ACC112 (cell line): Measurements from ENCODE around the gene PPP1R3A.
"Not testable (repeated sequence)": the region's sequence is repeated elsewhere in the genome, so short reads cannot be mapped to it uniquely, and the experiment has no call there.

Source experiments
- H2AFZ ChIP-seq: fragments of 200-600 bp; sonication (generic); one replicate; pipeline ENCODE4 v1.6.0; 2017; ENCODE audit warnings: antibody characterized with exemption, low read length; ENCODE audit not compliant: unreplicated experiment
- H3K27ac ChIP-seq: fragments of 200-600 bp; sonication (generic); 2 replicates; pipeline ENCODE4 v1.5.1; 2014; ENCODE audit warnings: low read depth, mild to moderate bottlenecking, antibody characterized with exemption, low read length, moderate library complexity
- H3K27me3 ChIP-seq: fragments of 200-600 bp; sonication (generic); 2 replicates; pipeline ENCODE4 v1.6.1; 2014; ENCODE audit warnings: mild to moderate bottlenecking, antibody characterized with exemption, low read length, moderate library complexity, mixed read lengths; ENCODE audit not compliant: insufficient read depth
- H3K36me3 ChIP-seq: fragments of 200-600 bp; sonication (generic); 2 replicates; pipeline ENCODE4 v1.6.1; 2016; ENCODE audit warnings: mild to moderate bottlenecking, antibody characterized with exemption, low read length, moderate library complexity, mixed read lengths; ENCODE audit not compliant: insufficient read depth
- H3K4me1 ChIP-seq: fragments of 200-600 bp; sonication (generic); one replicate; pipeline ENCODE4 v1.6.1; 2016; ENCODE audit warnings: low read length, mixed read lengths; ENCODE audit not compliant: insufficient read depth, unreplicated experiment, control insufficient read depth
- H3K4me3 ChIP-seq: fragments of 200-600 bp; sonication (generic); 2 replicates; pipeline ENCODE4 v1.5.1; 2014; ENCODE audit warnings: mild to moderate bottlenecking, low read depth, low read length
- H3K79me2 ChIP-seq: fragments of 200-600 bp; sonication (generic); one replicate; pipeline ENCODE4 v1.6.0; 2016; ENCODE audit warnings: low read length; ENCODE audit not compliant: control insufficient read depth, unreplicated experiment, insufficient read depth

Gene PPP1R3A

GRCh38 chr7:113918946-113919345 is at the start of gene PPP1R3A:
Gene PPP1R3A, minus strand, starts transcription at chr7:113919009. Its CDS starts 13 bp downstream, at chr7:113918996.
- no peak within 1 kb of the TSS for H3K27ac ChIP-seq
- no peaks in the 10 kb centered on the region for H3K4me1 ChIP-seq
- H3K36me3 ChIP-seq: no peaks in the 10 kb centered on the region
- no peaks in the 10 kb centered on the region for H3K79me2 ChIP-seq
- H3K4me3 ChIP-seq: no peak within 1 kb of the TSS
- no peaks in the 10 kb centered on the region for H3K27me3 ChIP-seq
- H2AFZ ChIP-seq: no peak within 1 kb of the TSS

- no peak overlapping the region for H3K4me3 ChIP-seq
Measured at GRCh38 chr7:113963356-113963755, 44.5 kb upstream of the PPP1R3A start.

DNA sequence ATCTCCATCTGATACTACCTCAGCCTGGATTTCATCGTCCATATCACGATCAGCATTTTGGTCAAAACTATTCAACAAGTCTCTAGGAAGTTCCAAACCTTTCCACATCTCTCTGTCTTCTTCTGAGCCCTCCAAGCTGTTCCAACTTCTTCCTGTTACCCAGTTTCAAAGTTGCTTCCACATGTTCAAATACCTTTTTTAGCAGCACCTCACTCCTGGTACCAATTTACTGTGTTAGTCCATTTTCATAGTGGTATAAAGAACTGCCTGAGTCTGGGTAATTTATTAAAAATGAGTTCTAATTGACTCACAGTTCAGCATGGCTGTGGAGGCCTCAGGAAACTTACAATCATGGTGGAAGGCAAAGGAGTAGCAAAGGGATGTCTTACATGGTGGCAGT is 41.1 kb upstream of the PPP1R3A start:
- Histone ChIP-seq H2AFZ (no peak overlapping the region), H3K4me3 (no peak overlapping the region)

More at GRCh38 chr7:113963356-113963755, 44.5 kb upstream of the PPP1R3A start:
- H3K27me3 ChIP-seq: no peaks in the 10 kb centered on the region
- no peaks in the 10 kb centered on the region for H3K79me2 ChIP-seq
- H2AFZ ChIP-seq: no peak overlapping the region
- H3K4me1 ChIP-seq: no peaks in the 10 kb centered on the region
- no peak overlapping the region for H3K27ac ChIP-seq
- H3K36me3 ChIP-seq: no peaks in the 10 kb centered on the region

GRCh38 chr7:113955157-113955556 is 36.3 kb upstream of the PPP1R3A start:
- Histone ChIP-seq H3K79me2 (no peaks in the 10 kb centered on the region), H2AFZ (no peak overlapping the region), H3K36me3 (no peaks in the 10 kb centered on the region), H3K27me3 (no peaks in the 10 kb centered on the region), H3K4me1 (no peaks in the 10 kb centered on the region), H3K27ac (no peak overlapping the region), H3K4me3 (no peak overlapping the region)

More for the DNA sequence above, 41.1 kb upstream of the PPP1R3A start:
- Histone ChIP-seq H3K36me3 (no peaks in the 10 kb centered on the region), H3K79me2 (no peaks in the 10 kb centered on the region), H3K27me3 (no peaks in the 10 kb centered on the region), H3K27ac (no peak overlapping the region), H3K4me1 (no peaks in the 10 kb centered on the region)

GRCh38 chr7:113953553-113953952 is 34.7 kb upstream of the PPP1R3A start:
- no peaks in the 10 kb centered on the region for H3K36me3 ChIP-seq
- H3K27ac ChIP-seq: no peak overlapping the region
- no peaks in the 10 kb centered on the region for H3K27me3 ChIP-seq
- H3K79me2 ChIP-seq: no peaks in the 10 kb centered on the region
- H2AFZ ChIP-seq: no peak overlapping the region
- no peak overlapping the region for H3K4me3 ChIP-seq
- no peaks in the 10 kb centered on the region for H3K4me1 ChIP-seq

DNA sequence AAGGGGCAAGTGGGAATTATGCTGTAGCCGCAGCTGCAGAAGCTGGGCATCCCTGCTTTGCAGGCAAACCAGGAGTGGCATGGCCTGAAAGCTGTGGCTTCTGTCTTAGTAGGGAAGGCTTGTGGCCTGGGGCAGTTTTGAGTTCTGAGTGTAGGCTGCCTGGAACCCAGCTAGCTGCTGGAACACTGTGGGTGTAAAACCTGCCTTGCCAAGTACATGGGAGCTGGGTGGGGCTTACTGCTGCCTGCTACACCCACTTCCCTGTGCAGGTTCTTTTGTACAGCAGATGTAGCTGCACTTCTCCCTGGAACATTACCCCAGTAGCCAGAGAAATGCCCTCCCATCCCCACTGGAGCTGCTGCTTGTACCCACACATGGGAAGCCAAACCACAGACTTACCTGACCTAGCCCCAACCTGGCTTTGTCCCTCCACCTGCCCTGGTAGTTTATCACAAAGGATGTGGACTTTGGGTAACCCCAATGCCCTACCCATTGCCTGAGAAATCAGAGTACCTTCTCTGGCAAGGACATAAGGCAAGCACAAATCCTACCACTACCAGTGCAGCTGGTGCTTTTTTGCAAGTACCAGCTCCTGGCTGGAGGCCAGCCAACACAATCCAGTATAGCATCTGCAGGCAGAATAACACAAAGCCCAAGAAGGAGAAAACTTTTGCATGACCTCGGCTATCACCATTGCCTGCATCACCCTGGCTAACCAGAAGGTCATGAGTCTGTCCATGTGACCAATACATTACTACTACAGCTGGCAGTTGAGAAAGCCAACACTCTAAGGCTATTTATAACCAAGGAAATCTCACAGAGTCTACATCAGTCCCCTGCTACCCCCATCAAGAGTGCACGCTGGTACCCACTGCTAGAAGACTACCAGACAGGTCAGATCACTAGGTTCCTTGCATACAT is 26.5 kb upstream of the PPP1R3A start:
- no peaks in the 10 kb centered on the region for H3K36me3 ChIP-seq
- H3K27ac ChIP-seq: no peak overlapping the region
- no peaks in the 10 kb centered on the region for H3K27me3 ChIP-seq
- H3K4me1 ChIP-seq: no peaks in the 10 kb centered on the region
- H3K4me3 ChIP-seq: no peak overlapping the region
- H2AFZ ChIP-seq: no peak overlapping the region
- no peaks in the 10 kb centered on the region for H3K79me2 ChIP-seq

DNA sequence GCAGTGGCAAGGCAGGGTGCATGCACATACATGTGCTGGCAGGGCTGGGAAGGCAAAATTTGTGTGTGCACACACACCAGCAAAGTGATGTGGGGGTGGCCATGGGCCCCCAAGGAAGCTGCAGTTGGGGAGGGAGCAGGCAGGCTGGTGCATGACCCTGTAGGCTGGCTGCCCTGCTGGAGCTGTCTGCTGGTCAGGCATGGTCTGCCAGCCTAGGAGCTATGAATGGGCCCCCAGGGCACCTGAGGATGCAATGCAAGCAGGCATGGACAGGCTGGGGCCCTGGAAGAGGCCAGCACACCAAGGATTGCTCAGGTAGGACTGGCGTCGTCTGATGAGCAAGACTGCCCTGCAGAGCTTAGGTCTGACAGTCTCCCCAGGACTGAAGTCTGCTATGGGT is 18.2 kb upstream of the PPP1R3A start:
- Histone ChIP-seq H3K27me3 (no peaks in the 10 kb centered on the region), H3K4me3 (no peak overlapping the region), H3K36me3 (no peaks in the 10 kb centered on the region), H3K79me2 (no peaks in the 10 kb centered on the region), H3K4me1 (no peaks in the 10 kb centered on the region), H2AFZ (no peak overlapping the region), H3K27ac (no peak overlapping the region)

- no peaks in the 10 kb centered on the region for H3K36me3 ChIP-seq
- no peaks in the 10 kb centered on the region for H3K27me3 ChIP-seq
- no peaks in the 10 kb centered on the region for H3K4me1 ChIP-seq
- H2AFZ ChIP-seq: no peak overlapping the region
- H3K4me3 ChIP-seq: no peak overlapping the region
- H3K79me2 ChIP-seq: no peaks in the 10 kb centered on the region
- no peak overlapping the region for H3K27ac ChIP-seq
Measured at GRCh38 chr7:113936535-113936934, 17.7 kb upstream of the PPP1R3A start.

DNA sequence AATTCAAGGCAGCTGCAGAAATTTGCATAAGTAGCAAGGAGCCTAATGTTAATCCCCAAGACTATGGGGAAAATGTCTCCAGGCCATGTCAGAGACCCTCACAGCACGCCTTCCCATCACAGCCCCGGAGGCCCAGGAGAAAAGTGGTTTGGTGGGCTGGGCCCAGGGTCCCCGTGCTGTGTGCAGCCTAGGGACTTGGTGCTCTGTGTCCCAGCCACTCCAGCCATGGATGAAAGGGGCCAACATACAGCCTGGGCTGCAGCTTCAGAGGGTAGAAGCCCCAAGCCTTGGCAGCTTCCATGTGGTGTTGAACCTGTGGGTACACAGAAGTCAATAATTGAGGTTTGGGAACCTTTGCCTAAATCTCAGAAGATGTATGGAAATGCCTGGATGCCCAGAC is 10.6 kb upstream of the PPP1R3A start:
- not testable (repeated sequence) for H3K27me3 ChIP-seq, H3K36me3 ChIP-seq, H3K79me2 ChIP-seq, H2AFZ ChIP-seq, H3K27ac ChIP-seq, H3K4me1 ChIP-seq, H3K4me3 ChIP-seq

DNA sequence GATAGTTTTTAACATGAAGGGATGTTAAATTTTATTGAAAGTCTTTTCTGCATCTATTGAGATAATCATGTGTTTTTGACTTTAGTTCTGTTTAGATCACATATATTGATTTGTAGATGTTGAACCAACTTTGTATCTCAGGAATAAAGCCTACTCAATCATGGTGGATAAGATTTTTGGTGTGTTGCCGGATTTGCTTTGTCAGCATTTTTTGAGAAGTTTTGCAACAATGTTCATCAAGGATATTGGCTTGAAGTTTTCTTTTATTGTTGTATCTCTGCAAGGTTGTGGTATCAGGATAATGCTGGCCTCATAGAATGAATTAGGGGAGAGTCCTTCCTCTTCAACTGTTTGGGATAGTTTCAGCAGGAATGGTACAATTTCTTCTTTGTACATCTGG is 9.3 kb upstream of the PPP1R3A start:
- Histone ChIP-seq H3K4me1 (no peaks in the 10 kb centered on the region), H3K36me3 (no peaks in the 10 kb centered on the region), H3K4me3 (no peak overlapping the region), H3K27ac (no peak overlapping the region), H2AFZ (no peak overlapping the region), H3K27me3 (no peaks in the 10 kb centered on the region), H3K79me2 (no peaks in the 10 kb centered on the region)

- Histone ChIP-seq H3K4me1 (no peaks in the 10 kb centered on the region), H3K4me3 (no peak overlapping the region), H3K36me3 (no peaks in the 10 kb centered on the region), H2AFZ (no peak overlapping the region), H3K79me2 (no peaks in the 10 kb centered on the region), H3K27me3 (no peaks in the 10 kb centered on the region), H3K27ac (no peak overlapping the region)
Measured at GRCh38 chr7:113922049-113922448, 3.2 kb upstream of the PPP1R3A start.
